Measurements from ENCODE around the gene KLK3.

GRCh38 chr19:50820086-50820485, 34.6 kb upstream of the KLK3 start:
- TF ChIP-seq RAD21 (IDR thresholded peaks at IDR 0.05; ENCODE audit: low read length) (no peak), CTCF (conservative IDR thresholded peaks at IDR 0.05; ENCODE audit: low read depth, low read length) (no peak), MXI1 (IDR thresholded peaks at IDR 0.05; ENCODE audit: borderline replicate concordance, low read depth, low read length) (no peak), CHD1 (IDR thresholded peaks at IDR 0.05; ENCODE audit: low read depth, low read length) (no peak)
